ENCODE results near the gene TFIP11.

The TFIP11 gene

GRCh38 chr22:26462051-26462450 is 50.2 kb downstream of the TFIP11 start:
- in situ Hi-C loops (cut with MboI; ENCODE audit: low sequenced_read_pairs, unreplicated experiment) = loop anchor here (5.0 kb wide), 1 partner anchor 80 kb away; no protein-coding TSS in a partner anchor
- TF ChIP-seq, protein P1, sequence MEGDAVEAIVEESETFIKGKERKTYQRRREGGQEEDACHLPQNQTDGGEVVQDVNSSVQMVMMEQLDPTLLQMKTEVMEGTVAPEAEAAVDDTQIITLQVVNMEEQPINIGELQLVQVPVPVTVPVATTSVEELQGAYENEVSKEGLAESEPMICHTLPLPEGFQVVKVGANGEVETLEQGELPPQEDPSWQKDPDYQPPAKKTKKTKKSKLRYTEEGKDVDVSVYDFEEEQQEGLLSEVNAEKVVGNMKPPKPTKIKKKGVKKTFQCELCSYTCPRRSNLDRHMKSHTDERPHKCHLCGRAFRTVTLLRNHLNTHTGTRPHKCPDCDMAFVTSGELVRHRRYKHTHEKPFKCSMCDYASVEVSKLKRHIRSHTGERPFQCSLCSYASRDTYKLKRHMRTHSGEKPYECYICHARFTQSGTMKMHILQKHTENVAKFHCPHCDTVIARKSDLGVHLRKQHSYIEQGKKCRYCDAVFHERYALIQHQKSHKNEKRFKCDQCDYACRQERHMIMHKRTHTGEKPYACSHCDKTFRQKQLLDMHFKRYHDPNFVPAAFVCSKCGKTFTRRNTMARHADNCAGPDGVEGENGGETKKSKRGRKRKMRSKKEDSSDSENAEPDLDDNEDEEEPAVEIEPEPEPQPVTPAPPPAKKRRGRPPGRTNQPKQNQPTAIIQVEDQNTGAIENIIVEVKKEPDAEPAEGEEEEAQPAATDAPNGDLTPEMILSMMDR (IDR thresholded peaks at IDR 0.05; ENCODE audit: borderline replicate concordance, control extremely low read depth, extremely low read depth, insufficient read depth, missing control alignments) = no peak
- no peak for DNase-seq (ENCODE audit: low spot score)

DNA sequence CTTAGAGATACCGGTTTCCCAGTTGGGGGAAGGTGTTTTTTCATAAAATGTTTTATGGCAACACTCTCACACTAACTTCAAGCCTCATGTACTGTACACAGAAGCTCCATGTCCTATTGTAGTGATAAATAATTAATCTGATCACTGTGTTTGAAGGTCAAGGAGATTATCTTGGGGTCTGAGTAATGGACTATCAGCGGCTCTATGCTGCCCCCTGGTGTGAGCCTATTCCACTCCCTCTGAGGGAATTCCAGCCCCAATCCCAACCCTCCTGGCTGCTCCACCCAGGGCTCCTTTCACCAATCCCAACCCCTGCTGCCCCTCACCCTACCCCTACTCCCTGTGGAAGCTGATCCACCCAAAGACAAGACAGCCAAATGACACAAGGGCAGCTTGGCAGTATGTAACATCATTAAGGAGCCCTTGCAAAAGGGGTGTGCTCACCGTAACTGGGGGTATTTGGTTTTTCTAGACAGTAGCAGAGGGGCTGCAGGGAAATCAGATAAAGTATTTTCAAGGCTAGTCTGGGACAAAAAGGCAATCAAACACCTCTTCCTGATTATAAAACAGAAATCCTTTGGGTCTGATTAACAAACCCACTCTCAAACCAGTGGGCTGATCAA is 51.0 kb downstream of the TFIP11 start:
- in situ Hi-C loops (cut with MboI; ENCODE audit: low sequenced_read_pairs, unreplicated experiment) = loop anchor here (5.0 kb wide), 1 partner anchor 79 kb away; no protein-coding TSS in a partner anchor
- DNase-seq (ENCODE audit: low spot score) = peak; percentile 63
- TF ChIP-seq, protein P1 (IDR thresholded peaks at IDR 0.05; ENCODE audit: borderline replicate concordance, control extremely low read depth, extremely low read depth, insufficient read depth, missing control alignments) = peak; percentile 67

DNA sequence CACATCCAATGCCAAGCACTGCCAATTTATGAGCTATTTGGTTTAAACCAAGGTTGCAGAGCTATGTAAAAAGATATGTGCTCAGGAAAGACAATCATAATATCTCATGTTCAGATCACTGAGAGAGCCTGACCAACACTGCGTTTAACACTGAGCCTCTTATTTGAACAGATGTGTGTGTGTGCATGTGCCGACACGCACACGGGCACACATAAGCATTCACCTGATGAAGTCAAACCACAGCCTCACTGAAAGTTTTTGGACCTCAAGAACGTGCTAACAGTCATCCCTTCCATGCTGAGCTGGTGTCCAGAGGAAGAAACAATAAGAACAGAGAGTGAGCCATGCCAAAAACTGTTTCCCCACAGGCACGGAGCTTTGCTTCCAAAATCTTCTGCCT is 52.1 kb downstream of the TFIP11 start:
- TF ChIP-seq, protein P1 (IDR thresholded peaks at IDR 0.05; ENCODE audit: borderline replicate concordance, control extremely low read depth, extremely low read depth, insufficient read depth, missing control alignments) = no peak
- DNase-seq (ENCODE audit: low spot score) = no peak
- in situ Hi-C loops (cut with MboI; ENCODE audit: low sequenced_read_pairs, unreplicated experiment) = loop anchor here (5.0 kb wide), 1 partner anchor 78 kb away; no protein-coding TSS in a partner anchor

DNA sequence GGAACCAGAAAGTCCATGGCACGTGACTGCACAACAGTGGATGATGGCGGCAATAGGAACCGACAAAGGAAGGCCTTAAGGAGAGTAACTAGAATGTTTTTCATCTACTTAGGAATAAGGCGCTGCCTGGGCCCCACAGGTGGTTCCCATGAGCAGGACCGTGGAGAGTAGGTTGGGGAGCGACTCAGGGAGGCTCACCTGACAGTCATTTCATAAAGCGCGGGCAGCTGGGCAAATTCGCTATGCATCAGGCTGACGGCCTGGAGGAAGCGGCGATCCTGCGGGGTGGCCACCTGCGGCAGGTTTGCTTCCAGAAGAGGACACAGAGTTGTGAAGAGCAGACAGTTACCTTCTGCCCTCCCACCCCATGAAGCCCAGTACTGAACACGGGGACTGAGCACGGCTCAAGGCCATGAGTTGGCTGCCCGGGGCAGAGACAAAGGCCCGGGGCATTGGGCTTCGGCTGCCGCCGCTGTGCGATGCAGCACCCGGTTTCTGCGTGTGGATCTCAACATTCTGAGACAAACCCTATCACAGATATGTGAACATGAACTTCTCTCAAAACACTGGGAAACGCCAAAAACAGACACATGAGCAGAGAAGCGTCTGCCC is 54.5 kb downstream of the TFIP11 start:
- in situ Hi-C loops (cut with MboI; ENCODE audit: low sequenced_read_pairs, unreplicated experiment) = no loop called here
- TF ChIP-seq, protein P1 (IDR thresholded peaks at IDR 0.05; ENCODE audit: borderline replicate concordance, control extremely low read depth, extremely low read depth, insufficient read depth, missing control alignments) = no peak
- no peak for DNase-seq (ENCODE audit: low spot score)

DNA sequence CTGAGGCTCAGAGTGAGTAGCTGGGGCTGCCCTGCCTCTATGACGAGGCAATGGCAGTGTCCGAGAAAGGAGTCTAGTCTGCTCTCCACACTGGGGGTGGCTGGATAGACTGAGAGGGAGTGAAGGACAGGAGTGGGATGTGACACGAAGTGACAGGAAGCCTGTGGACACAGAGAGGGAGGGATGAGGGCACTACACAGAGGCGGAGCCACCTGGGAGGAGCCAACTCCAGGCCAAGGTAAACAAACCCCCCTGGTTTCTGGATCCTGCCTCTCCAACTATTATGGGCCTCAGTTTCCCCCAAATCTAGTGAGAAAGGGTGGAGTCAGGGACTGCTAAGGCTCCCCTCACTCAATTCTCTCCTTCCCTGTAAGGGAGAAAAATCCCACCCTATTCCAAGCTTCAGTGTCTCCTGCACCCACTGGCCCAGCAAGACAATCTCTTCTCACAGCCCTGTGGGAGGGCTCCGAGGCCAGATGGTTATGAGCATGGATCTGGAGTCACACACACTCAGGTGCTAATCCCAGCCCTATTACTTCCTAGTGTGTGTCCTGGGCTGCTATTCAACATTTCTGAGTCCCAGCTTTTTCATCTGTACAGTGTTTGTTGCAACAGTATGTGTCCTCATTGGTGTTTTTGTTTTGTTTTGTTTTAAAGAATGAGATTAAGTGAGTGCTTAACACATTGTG is 58.3 kb downstream of the TFIP11 start:
- DNase-seq (ENCODE audit: low spot score) = no peak
- TF ChIP-seq, protein P1 (IDR thresholded peaks at IDR 0.05; ENCODE audit: borderline replicate concordance, control extremely low read depth, extremely low read depth, insufficient read depth, missing control alignments) = no peak
- in situ Hi-C loops (cut with MboI; ENCODE audit: low sequenced_read_pairs, unreplicated experiment) = no loop called here

GRCh38 chr22:26453216-26453615 is 59.1 kb downstream of the TFIP11 start:
- TF ChIP-seq, protein P1 (IDR thresholded peaks at IDR 0.05; ENCODE audit: borderline replicate concordance, control extremely low read depth, extremely low read depth, insufficient read depth, missing control alignments) = no peak
- in situ Hi-C loops (cut with MboI; ENCODE audit: low sequenced_read_pairs, unreplicated experiment) = no loop called here
- no peak for DNase-seq (ENCODE audit: low spot score)

Data from GM13976 (cell line).